Fibroblast of lung (primary cell): Measurements from ENCODE around the gene LTC4S. TPM values are rescaled to one million over a fixed set of nuclear protein-coding genes. Genes with fewer than 3 reads are reported as not detected.
A peak's percentile ranks its signal among the peaks of the same experiment; 100 is the strongest.

Experiments used
- DNase-seq, 2 donors: peaks; one replicate each; pipeline versions ENCODE4 v3.0.0 to v3.0.0-alpha.2; 2010; ENCODE audit warnings: low read depth in 2 of 2
- H2AFZ ChIP-seq: 2 replicates; pipeline ENCODE4 v1.5.1; 2012; ENCODE audit warnings: low read length, control low read depth, inconsistent platforms
- H3K27ac ChIP-seq: 2 replicates; pipeline ENCODE4 v1.5.1; 2011; ENCODE audit warnings: low read length, control low read depth; ENCODE audit not compliant: insufficient read depth
- H3K27me3 ChIP-seq: 2 replicates; pipeline ENCODE4 v1.5.1; 2011; ENCODE audit warnings: mild to moderate bottlenecking, low read length; ENCODE audit not compliant: control insufficient read depth, insufficient read depth
- H3K36me3 ChIP-seq: 2 replicates; pipeline ENCODE4 v1.5.1; 2011; ENCODE audit warnings: low read length; ENCODE audit not compliant: control insufficient read depth, insufficient read depth
- H3K4me1 ChIP-seq: 2 replicates; pipeline ENCODE4 v1.5.1; 2011; ENCODE audit warnings: low read length; ENCODE audit not compliant: control insufficient read depth, insufficient read depth; ENCODE audit errors: extremely low read depth
- H3K4me2 ChIP-seq: 2 replicates; pipeline ENCODE4 v1.5.1; 2011; ENCODE audit warnings: low read length, control low read depth; ENCODE audit not compliant: insufficient read depth; ENCODE audit errors: extremely low read depth
- H3K4me3 ChIP-seq, 4 experiments: fragments of 200-600 bp in 1 of 4; sonication (generic) in 1 of 4; replicated peaks in 1 of 4; 2 replicates each; pipeline ENCODE4 v1.5.1; 2011 to 2016; ENCODE audit warnings: low read length in 4 of 4, low read depth in 3 of 4, mild to moderate bottlenecking in 3 of 4, control low read depth in 2 of 4, inconsistent platforms in 1 of 4, mixed read lengths in 1 of 4; ENCODE audit not compliant: insufficient read depth in 1 of 4; ENCODE audit errors: control extremely low read depth in 1 of 4
- H3K79me2 ChIP-seq: 2 replicates; pipeline ENCODE4 v1.5.1; 2012; ENCODE audit warnings: mild to moderate bottlenecking, low read length, inconsistent platforms; ENCODE audit not compliant: control insufficient read depth, insufficient read depth
- H3K9ac ChIP-seq: 2 replicates; pipeline ENCODE4 v1.5.1; 2011; ENCODE audit warnings: mild to moderate bottlenecking, low read length, control low read depth; ENCODE audit not compliant: insufficient read depth
- H3K9me3 ChIP-seq: 2 replicates; pipeline ENCODE4 v1.5.1; 2012; ENCODE audit warnings: low read depth, low read length; ENCODE audit not compliant: control insufficient read depth, insufficient read depth
- H4K20me1 ChIP-seq: 2 replicates; pipeline ENCODE4 v1.5.1; 2011; ENCODE audit warnings: low read length; ENCODE audit not compliant: control insufficient read depth, insufficient read depth; ENCODE audit errors: extremely low read depth
- CTCF ChIP-seq, 2 donors: IDR thresholded peaks in 1 of 2; conservative IDR thresholded peaks in 1 of 2; 1 replicate in 1 of 2; 2 replicates in 1 of 2; pipeline ENCODE4 v1.5.1; 2011 to 2012; ENCODE audit warnings: low read length in 2 of 2, control low read depth in 1 of 2, inconsistent platforms in 1 of 2, low read depth in 1 of 2, mild to moderate bottlenecking in 1 of 2
- EZH2 ChIP-seq: IDR thresholded peaks from 2 replicates; pipeline ENCODE4 v1.5.1; 2012; ENCODE audit warnings: low read length, control low read depth, mild to moderate bottlenecking; ENCODE audit errors: missing control alignments
- polyA plus RNA-seq, 2 donors: library from polyadenylated mRNA; depleted of rRNA in 1 of 2; stranded (reverse) in 1 of 2; unstranded in 1 of 2; fragments of >200 nt; gene quantifications; 2 replicates each; pipeline ENCODE4 v1.2.1, GENCODE V29; 2011 to 2012; ENCODE audit warnings: missing spikeins in 1 of 2
- total RNA-seq: library from RNA; depleted of rRNA; stranded (reverse); fragments of >200 nt; gene quantifications from 2 replicates; pipeline ENCODE4 v1.2.1, GENCODE V29; 2014

Gene LTC4S
- total and polyA plus RNA-seq, 2 donors (not counting 1 experiment from before 2014, with no cell fraction given) = 0.32 to 0.83 TPM

DNA sequence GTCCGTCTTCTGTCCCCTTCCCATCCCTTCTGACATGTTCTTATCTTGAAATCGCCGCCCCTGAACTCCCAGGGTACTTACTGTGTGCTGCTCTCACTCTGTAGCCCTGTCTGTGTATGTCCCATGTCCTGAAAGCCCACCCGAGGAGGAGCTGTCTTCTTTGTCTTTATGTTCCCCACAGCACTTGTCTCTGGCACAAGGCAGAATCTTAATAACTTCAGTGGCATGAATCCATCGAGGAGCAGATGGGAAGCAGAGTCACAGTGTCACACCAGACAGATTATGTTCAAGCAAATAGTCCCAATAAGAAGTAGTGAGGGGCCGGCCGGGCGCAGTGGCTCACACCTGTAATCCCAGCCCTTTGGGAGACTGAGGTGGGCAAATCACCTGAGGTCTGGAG is 29.7 kb upstream of the LTC4S start:
- Histone ChIP-seq H3K36me3 (peaks cover 10% of the 10 kb centered on the region), H3K4me1 (peaks cover 36% of the 10 kb centered on the region), H3K79me2 (peaks cover 58% of the 10 kb centered on the region), H4K20me1 (no peaks in the 10 kb centered on the region), H3K27me3 (no peaks in the 10 kb centered on the region), H3K4me2 (no peak overlapping the region), H3K9me3 (no peaks in the 10 kb centered on the region), H2AFZ (no peak overlapping the region), H3K4me3 (no peak overlapping the region), H3K9ac (no peak overlapping the region), H3K27ac (peak overlapping the region; percentile 18)
- DNase-seq = no peak
- TF ChIP-seq EZH2 (no peak), CTCF (conservative IDR thresholded peaks at IDR 0.05 in 1 of 2, IDR thresholded peaks at IDR 0.05 in 1 of 2; ENCODE audit: low read depth in 1 of 2, low read length in 2 of 2) (no peak)

DNA sequence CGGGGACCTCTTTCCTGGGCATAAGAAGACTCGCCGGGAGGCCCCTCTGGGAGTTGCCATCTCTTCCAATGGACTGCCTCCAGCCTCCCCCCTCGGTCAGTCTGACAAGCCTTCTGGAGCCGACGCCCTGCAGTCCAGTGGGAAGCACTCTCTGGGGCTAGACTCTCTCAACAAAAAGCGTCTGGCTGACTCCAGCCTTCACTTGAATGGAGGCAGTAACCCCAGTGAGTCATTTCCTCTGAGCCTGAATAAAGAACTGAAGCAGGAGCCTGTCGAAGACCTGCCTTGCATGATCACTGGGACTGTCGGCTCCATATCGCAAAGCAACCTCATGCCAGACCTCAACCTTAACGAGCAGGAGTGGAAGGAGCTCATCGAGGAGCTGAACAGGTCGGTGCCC is 28.4 kb upstream of the LTC4S start:
- peak overlapping the region in 1 of 4 experiments; percentile 6 for H3K4me3 ChIP-seq
- H3K27me3 ChIP-seq = no peaks in the 10 kb centered on the region
- peak; percentile 84 to 95 for DNase-seq
- no peak overlapping the region for H3K9ac ChIP-seq
- H3K9me3 ChIP-seq = no peaks in the 10 kb centered on the region
- peaks cover 47% of the 10 kb centered on the region for H3K79me2 ChIP-seq
- H3K27ac ChIP-seq = peak overlapping the region; percentile 50
- peaks cover 34% of the 10 kb centered on the region for H3K4me1 ChIP-seq
- TF ChIP-seq CTCF (conservative IDR thresholded peaks at IDR 0.05 in 1 of 2, IDR thresholded peaks at IDR 0.05 in 1 of 2; ENCODE audit: low read depth in 1 of 2, low read length in 2 of 2) (no peak), EZH2 (no peak)
- H4K20me1 ChIP-seq = no peaks in the 10 kb centered on the region
- H3K36me3 ChIP-seq = peaks cover 13% of the 10 kb centered on the region
- H3K4me2 ChIP-seq = peak overlapping the region; percentile 63
- no peak overlapping the region for H2AFZ ChIP-seq

GRCh38 chr5:179766021-179766725 is 27.6 kb upstream of the LTC4S start:
- Histone ChIP-seq H3K36me3 (peaks cover 16% of the 10 kb centered on the region), H3K79me2 (peaks cover 43% of the 10 kb centered on the region), H3K4me2 (no peak overlapping the region), H3K27me3 (no peaks in the 10 kb centered on the region), H3K9ac (no peak overlapping the region), H3K4me1 (peaks cover 34% of the 10 kb centered on the region), H3K27ac (peak overlapping the region; percentile 50), H2AFZ (no peak overlapping the region), H3K9me3 (no peaks in the 10 kb centered on the region), H3K4me3 (no peak overlapping the region), H4K20me1 (no peaks in the 10 kb centered on the region)
- TF ChIP-seq CTCF (conservative IDR thresholded peaks at IDR 0.05 in 1 of 2, IDR thresholded peaks at IDR 0.05 in 1 of 2; ENCODE audit: low read depth in 1 of 2, low read length in 2 of 2) (no peak), EZH2 (no peak)
- DNase-seq = peak; percentile 31 to 85
